CD4-positive, alpha-beta T cell treated with Interleukin-17A for 4 hours (primary cell): ENCODE results near the gene DLGAP1.

ENCODE experiments used
- DNase-seq: peaks from one replicate; pipeline ENCODE4 v3.0.0-alpha.2; 2020; ENCODE audit warnings: mixed read lengths

Gene DLGAP1

DNA sequence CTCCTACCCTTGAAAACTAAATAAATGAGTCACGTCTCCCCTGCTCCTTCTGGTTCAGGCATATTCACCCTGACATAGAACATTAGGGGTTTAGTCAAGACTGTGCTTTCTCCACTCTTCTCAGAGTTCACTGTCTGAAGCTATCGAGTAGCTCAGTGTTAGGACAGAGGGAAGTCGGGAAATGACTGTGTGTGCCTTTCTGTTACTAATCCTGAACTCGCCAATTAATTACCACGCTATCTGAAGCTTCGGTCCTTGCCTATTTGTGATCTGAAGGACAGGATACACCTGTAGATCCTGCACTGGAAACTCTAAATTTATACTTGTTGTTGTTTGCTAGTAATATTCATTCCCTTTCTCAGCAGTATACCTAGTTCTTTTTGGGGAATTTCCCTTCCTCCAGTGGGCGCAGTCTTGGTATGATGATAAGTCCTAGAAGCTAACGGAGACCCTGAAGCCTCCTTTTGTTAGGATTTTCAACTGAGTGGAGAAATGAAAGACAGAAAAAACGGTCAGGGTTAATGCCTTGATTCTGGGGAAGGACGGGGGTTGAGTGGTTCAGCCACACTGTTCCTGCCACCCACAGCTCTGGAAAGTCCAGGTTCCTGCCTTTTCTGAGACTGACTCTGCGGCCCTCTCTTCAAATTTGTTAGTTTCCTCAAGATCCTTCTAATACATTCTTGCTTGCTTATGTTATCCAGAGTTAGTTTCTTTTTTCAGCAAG lies 218.0 kb downstream of the DLGAP1 start:
- no peak for DNase-seq

DNA sequence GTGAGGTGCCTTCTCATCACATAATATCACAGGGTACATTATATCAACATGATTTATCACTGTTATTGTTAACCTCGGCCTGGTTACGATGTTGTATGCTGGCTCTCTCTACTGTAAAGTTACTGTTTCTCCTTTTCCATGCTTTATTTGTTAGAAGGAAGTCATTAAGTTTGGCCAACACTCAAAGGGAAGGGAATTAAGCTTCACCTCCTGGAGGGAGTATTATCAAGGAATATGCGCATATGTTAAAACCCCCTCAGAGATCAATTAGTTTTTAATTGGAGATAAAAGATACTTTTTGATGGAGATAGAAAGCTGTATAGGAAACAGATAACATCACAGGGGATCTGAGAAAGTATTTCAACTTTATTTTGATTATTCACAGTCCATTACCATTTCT lies 221.6 kb downstream of the DLGAP1 start:
- DNase-seq = no peak

DNA sequence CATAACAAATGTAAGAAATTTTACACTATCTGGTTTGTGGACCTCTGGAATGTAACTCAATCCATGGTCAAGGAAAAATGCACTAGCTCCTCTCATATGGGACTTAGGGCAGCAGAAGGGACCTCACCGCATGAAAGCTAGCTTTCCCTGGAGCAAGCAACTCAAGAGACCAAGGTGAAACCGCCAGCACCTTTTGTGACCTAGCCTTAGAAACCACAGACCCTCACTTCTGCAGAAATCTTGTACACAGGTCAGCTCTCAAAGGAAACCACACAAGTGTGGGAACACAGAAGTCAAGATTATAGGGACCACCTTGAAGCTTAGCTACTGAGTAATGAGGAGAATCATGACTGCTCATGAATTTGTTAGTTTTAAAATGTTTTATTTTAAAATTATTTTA lies 222.5 kb downstream of the DLGAP1 start:
- no peak for DNase-seq

DNA sequence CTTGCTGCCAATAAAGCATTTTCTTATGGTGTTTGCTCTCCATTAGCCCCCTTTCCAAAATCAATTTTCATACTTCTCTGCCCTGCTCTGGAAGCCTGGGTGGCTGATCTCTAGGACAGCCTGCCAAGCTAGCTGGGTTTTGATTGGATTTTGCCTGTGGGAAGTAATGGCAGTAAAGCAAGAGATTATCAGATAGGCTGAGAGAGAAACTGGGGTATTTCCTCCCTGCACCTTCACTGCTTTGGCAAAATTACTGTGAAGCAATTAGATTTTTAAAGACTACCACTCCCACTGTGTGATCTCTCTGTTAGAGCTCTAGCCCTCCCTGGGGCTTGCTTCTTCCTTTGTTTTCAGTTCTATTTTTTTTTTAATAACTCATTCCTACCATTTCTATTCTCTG lies 223.8 kb downstream of the DLGAP1 start:
- no peak for DNase-seq

DNA sequence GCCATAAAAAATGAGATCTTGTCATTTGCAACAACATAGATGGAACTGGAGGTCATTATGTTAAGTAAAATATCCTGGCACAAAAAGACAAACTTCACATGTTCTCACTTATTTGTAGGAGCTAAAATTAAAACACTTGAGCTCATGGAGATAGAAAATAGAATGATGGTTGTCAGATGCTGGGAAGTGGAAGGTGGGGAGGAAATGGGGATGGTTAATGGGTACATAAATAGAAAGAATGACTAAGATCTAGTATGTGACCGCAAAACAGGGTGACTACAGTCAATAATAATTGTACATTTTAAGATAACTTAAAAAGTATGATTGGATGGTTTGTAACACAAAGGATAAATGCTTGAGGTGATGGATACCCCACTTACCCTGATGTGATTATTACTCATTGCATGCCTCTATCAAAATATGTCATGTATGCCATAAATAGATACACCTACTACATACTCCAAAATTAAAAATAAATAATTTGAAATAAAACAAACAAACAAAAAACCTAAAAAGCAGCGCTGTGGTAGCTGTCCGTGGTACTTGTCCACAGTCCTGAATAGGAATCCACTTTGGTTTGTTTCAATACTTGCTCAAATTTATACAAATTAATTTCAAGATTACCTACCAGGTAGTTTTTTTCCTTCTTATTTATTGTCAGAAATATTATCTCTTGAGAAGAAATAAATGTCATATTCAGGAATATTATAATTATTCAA lies 224.5 kb downstream of the DLGAP1 start:
- no peak for DNase-seq

DNA sequence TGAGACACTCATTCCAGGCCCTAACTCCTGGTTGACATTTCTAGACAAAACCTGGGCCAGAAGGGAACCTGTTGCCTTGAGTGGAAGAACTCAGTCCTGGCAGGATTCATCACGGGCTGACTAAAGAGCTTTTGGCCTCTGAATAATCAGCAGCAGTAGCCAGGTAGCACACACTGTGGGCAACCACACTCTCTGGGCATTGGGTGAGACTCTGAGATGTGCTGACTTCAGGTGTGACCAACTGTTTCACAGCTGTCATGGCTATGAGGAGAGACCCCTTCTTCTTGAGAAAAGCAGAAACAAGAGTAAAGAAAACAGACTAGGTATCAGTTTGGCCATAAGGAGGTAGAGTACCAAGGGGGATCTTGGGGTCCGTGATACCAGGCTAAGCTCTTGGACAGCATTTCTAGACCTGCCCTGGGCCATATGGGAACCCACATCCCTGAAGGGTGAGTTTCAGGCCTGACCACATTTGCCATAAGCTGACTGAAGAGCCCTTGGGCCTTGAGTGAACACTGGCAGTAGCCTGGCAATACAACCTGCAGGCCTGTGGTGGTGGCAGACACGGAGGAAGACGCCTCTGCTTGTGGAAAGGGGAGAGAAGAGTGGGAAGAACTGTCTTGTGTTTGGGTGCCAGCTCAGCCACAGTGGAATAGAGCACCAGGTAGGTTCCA lies 230.9 kb downstream of the DLGAP1 start:
- DNase-seq = no peak

DNA sequence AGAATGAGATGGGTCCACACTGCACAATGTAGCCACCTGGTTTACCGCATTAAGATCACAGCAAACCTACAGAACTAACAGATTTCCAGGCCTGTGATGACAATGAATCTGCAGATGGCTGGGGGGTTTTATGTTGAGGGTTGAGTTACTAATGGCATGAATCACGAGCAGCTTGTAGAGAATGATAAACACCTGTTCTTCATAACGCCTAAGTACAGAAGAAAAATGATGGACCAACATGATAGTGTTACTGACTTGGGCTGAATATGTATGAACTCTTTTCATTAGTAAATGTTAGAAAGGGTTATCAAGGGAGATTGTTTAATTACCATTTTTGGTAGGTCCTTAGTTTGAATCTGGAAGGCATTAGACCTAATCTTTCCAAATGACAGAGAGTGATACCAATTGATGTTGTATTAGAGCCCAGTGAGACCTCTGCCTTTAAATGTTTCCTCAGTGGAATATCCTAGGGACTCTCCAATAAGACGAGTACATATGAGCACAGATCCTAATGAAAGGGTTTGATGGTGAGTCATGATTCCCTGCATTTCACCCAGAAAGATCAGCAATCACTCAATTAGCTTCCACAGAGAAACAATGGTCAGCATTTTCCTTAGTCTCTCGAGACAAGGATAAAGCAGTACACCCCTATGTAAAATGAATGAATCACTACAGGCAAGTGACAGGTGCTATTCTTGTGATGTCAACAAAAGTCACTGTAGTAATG lies 243.8 kb downstream of the DLGAP1 start:
- DNase-seq = no peak

DNA sequence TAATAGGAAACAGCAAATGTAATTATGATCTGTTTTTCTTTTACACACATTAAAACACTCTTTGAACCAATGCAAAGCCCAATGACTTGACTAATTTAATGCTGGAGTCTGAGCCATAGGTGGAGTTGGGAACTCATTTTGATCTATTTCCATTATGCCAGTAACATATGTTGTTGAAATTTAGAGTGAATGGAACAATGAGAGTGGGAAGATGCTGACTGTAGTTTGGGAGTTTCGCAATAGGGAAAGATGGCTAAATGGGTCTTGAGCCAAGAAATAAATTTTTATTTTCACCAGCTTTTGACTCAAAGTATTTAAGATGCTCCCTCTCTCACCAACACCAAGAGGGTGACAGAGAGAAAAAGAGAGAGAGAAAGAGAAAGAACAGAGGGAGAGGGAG lies 246.7 kb downstream of the DLGAP1 start:
- no peak for DNase-seq

DNA sequence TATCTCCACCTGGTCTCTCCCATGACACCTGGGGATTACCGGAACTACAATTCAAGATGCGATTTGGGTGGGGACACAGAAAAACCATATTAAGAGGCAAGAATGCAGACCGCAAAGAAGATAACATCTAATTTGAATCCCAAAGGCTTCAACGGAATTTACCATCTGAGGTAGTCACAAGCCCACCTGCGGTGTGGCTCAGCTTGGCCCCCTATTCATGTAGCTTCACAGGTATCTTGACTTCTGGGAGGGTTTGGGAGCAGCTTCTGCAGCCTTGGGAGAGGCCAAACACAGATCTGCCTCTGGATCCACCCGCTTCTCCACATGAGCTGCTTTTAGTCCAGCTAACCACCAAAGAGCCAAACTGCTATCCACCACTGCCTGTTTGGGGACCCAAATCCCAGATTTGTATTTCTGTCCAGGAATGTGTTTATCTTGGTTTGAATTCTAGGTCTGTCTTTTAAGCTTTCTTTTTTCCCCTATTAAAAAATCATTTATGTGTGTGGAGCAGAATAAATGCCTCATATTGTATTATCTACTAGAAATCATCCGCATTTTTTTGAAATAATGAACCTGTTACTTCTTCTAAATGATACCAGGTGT lies 247.6 kb downstream of the DLGAP1 start:
- DNase-seq = no peak

DNA sequence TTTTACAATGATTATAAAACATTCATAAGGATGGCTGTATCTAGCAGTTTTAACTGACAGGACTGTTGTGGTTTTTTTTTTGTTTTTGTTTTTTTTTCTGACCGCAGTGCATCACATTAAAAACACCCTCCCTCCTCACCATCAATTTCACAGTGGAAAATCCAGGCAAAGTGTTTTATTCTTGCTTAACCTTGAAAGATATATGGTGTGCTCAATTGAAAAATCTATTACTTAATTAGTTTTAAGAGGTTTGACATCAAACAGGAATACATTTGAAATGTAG lies 250.7 kb downstream of the DLGAP1 start:
- DNase-seq = no peak

DNA sequence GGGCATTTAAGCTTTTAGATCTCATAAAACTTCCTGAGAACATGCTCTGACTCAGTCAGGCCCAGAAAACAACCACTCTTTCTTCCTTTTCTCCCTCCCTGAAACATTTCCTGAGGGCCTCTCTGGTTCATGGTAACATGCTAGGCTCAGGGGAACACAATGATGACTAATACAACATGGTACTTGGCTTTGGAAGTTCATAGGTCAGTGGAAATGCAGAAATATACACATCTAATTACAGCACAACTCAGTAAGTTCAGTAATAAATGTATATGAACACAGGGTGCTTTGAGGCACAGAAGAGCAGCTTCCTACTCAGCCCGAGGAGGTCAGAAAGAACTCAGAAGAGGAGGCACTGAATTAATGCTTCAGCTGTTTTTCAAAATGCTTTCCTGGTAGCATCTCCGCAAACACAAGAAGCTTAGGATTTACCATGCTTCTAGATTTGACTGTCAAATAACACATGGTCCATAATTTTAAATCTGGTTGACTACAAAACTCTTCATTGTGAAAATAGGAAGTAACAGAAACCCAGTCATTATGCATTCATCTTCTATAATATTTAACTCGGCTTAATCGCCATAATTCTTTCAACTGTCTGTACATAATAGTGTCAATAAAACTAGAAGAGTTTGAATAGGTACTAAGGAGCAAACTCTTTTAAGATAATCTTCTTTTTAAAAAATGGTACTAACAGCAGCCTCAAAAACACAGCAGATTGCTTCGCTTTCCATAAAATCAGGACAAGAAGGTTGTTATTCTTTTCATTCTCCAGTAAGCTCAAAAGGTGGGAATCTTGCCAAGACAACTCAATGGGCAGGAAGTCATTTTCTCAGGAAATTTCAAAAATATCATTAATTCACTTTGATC lies 251.3 kb downstream of the DLGAP1 start:
- no peak for DNase-seq

DNA sequence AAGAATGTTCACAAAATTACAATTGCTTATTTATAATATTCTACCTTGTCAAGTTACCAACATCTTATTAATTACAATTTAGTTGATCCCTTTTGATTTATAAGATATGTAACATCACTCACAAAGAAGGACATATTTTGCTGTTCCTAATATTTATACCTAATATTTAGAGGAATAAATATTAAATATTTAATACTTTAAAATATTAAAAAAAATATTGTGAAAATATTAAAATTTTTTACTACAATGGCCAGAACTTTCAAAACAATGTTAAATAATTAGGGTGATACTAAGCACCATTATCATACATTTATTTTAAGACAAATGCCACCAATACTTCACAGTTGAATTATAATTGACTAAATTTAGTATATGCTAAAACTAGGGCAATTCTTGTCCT lies 254.7 kb downstream of the DLGAP1 start:
- DNase-seq = no peak

DNA sequence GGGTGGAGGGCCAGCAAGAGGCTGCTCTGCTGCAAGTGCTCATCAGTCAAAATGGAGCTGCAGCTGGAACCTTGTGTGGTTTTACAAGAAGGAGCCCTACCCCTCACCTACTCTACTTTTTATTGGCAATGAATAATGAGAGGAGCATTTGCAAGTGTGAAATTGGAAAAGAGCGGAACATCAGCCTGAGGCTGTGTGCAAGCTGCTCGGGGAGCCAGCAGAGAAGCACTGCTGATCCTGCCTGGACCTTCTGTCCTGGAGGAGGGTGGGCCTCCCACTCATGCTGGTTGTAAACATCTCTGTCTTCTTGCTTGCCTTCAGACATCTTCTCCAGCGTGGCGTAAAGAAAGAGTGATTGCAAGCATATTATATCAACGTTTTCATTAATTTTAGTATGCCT lies 256.2 kb downstream of the DLGAP1 start:
- DNase-seq = no peak

DNA sequence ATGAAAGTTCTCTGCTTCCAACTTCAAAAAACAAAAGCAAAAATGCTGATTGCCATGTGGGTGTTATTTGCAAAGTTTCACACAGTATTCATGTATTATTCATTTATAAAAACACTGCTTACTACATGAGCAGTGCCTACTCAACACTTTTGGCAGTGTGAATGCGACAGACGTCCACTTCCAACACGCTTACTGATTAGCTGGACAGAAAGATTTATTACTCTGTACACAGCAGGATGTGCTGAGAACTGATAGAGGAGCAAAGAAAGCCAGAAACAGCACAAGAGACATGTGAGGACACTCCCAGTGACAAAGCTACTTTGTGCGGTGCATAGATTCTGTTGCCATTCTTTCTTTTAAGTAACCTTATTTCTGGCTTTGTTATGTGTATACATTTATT lies 258.8 kb downstream of the DLGAP1 start:
- no peak for DNase-seq

DNA sequence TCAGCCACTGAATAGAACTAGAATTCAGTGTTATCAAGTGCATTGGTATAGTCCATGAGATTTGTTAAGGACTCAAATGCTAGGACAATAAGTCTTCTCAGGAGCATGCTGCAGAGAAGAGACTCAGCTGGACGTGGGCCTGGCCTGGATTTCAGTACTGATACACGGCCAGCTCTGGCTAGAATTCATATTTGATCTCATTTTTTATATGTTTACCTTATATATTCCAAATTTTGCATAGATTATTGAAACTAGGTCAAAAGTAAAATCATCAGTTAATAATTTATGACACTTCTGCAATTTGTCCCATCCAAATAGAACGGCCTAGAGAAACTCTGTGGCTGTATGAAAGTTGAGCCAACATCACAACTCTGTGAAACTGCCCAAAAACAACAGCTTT lies 262.0 kb downstream of the DLGAP1 start:
- no peak for DNase-seq

DNA sequence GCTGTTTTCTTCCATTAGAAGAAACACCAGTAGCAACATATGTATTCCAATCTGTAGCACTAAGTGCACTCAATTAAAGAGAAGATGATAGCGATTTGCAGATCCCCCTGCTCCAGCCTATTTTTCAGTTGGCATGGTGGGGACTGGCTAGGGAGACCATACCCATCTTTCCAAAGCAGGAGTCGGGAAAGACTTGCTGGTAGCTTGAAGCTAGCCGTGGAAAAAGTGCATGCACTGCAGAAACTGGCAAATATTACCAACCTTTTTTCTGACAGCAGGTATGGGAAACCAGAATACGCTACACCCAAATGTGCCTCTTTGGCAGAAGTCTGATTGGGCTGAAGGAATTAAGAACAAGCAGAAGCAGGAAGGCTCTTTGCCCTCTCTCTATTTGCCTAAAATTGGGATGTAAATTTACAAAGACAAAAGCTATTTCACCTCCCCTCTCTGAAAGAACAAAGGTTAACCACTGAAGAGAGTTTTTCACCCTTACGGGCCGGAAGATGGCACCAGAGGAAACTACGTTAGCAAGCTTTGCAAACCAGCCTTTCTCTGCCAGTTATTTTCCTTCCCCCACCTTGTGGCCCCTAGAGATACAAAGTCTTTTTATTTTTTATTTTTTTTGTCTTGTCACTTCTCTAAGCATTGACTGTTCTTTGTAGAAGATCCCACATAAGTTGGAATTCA lies 273.1 kb downstream of the DLGAP1 start:
- DNase-seq = no peak

DNA sequence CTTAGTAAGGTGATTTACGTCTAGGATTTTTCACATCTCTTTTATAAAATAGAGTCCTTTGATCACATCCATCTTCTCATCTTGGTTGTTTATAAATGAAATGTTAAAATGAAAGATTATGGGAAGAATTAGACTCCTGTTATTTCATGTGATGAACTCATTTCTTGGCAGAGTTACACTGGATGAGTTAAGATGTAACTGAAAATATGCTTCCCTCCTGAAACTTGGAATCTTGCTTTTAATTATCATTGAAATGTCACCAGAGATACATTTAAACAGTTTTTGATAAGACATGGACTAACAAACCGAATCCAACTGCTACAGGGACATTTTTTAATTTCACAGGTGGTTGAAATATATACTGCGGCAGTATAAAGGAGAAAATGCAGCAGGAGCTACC lies 274.0 kb downstream of the DLGAP1 start:
- DNase-seq = no peak

DNA sequence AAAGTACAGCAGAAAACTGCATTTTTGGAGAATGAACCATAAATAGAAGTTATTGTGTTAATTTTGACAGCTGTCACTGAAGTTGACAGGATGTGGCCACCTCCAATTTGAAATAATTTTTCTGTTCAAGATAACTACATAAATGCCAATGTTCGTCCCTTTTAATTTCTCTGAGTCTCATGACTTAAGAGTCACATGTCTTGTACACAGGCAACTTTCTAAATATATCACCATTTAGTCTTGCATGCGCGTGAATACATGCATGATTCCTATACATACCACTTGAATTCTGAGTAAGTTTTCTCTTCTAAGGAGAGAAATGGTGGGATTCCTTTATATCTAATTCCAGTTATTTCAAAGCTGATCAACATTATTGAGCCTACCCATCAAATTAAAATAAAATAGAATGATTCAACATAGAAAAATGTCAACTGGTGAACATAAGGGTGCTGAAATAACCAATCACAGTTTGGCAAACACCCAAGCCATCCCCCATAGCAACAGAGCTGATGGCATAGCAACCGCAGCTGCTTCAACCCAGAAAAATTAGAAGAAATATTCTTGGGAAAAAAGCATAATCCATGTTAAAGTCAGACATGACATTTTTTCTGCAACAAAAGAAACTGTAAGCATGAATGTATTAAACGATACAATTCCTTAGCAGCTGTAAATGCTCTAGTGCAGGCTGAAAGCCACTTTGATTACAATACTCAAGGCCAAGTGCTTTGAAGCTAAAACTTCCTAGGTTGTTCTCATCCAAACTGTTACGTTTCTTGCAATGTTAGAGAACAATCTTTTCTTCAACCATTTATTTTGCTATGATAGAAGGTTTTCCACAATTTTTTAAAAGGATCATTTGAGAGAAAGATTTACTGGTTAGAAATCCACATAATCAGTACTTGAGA lies 282.7 kb downstream of the DLGAP1 start:
- no peak for DNase-seq

DNA sequence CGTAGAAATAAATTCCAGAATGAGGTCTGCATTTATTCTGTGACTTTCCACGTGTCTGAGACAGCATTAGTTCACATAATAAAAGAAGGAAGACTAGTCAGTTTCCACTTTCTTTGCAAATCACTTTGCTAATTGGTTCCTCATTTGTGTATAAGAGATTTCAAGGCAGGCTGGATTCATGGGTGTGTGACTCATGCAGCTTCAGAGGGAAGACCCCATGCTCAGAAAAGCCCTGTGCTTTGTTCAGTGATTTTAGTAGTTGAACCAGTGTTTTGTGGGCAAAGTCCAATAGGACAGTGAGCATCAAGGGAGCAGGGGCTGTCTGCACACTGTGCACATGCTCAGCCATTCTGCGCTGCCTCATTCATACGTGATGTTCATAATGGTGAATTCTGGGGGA lies 297.8 kb downstream of the DLGAP1 start:
- no peak for DNase-seq

DNA sequence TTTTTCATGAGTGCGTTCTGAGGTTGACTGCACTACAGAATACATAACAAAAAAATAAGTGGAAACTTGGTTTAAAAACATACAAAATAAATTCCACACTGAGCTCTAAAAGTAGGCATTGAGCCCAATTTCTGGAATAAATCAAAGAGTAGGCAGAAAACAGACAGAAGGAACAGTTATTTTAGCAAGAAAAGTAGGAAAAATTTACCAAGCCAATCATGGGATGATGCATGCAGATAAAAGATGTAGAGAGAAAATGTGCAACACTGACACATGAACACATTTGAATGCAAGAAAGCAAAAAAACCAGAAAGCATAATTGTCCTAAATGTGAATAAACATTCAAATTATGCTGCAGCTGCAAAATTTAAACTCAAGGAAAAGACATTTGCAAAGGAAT lies 308.3 kb downstream of the DLGAP1 start:
- no peak for DNase-seq

DNA sequence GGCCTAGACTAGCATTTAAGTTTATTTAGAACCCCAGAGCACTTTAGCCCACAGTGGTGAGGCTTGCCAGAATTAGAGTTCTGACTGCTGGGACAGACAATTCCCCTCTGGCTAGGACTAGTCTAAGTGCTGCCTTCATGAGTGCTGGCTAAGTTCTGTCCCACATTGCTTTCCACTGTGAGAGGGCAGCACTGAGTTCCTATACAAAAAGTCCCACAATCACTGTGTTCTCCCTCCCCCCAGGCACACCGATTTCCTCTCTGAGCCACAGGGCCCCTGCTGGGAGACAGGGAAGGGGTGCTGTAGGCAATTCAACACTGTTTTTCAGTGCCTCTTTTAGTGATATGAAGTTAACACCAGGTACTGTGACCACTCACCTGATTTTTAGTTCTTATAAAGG lies 310.9 kb downstream of the DLGAP1 start:
- no peak for DNase-seq
